ENCODE results near the gene MAP3K4.

DNA sequence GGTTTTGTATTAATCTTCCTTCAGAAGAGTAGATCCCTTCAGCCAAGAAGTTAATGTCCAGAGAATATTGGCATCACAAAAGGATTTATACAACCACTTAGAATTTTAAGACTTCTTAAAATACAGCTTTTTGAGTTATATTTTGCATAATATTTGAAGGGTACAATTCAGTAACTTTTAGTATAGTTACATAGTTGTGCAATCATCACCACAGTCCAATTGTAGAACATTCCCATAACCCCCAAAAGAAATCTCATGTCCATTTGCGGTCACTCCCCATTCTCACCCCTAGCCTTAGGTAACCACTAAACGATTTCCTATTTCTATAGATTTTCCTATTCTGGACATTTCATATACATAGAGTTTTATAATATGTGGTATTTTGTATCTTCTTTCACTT is 126.4 kb downstream of the MAP3K4 start:
- TF ChIP-seq PATZ1 (CRISPR knock-in tag; IDR thresholded peaks at IDR 0.05; ENCODE audit: borderline replicate concordance) (no peak), ZNF8 (CRISPR knock-in tag; IDR thresholded peaks at IDR 0.05) (no peak), CREB5 (CRISPR knock-in tag; IDR thresholded peaks at IDR 0.05; ENCODE audit: low read depth) (no peak), POU6F1 (CRISPR knock-in tag; IDR thresholded peaks at IDR 0.05; ENCODE audit: borderline replicate concordance, low read depth) (no peak), CSDC2 (CRISPR knock-in tag; IDR thresholded peaks at IDR 0.05) (no peak), ZFP3 (CRISPR knock-in tag; IDR thresholded peaks at IDR 0.05) (no peak), TOX (CRISPR knock-in tag; IDR thresholded peaks at IDR 0.05; ENCODE audit: borderline replicate concordance) (no peak), CSRNP3 (CRISPR knock-in tag; IDR thresholded peaks at IDR 0.05) (no peak), ZNF70 (CRISPR knock-in tag; IDR thresholded peaks at IDR 0.05) (no peak), ZNF565 (CRISPR knock-in tag; conservative IDR thresholded peaks at IDR 0.05; ENCODE audit: low read depth) (no peak), ZFP30 (CRISPR knock-in tag; IDR thresholded peaks at IDR 0.05) (no peak), ZC3H10 (CRISPR knock-in tag; IDR thresholded peaks at IDR 0.05) (no peak)
- TF ChIP-seq, protein P1, sequence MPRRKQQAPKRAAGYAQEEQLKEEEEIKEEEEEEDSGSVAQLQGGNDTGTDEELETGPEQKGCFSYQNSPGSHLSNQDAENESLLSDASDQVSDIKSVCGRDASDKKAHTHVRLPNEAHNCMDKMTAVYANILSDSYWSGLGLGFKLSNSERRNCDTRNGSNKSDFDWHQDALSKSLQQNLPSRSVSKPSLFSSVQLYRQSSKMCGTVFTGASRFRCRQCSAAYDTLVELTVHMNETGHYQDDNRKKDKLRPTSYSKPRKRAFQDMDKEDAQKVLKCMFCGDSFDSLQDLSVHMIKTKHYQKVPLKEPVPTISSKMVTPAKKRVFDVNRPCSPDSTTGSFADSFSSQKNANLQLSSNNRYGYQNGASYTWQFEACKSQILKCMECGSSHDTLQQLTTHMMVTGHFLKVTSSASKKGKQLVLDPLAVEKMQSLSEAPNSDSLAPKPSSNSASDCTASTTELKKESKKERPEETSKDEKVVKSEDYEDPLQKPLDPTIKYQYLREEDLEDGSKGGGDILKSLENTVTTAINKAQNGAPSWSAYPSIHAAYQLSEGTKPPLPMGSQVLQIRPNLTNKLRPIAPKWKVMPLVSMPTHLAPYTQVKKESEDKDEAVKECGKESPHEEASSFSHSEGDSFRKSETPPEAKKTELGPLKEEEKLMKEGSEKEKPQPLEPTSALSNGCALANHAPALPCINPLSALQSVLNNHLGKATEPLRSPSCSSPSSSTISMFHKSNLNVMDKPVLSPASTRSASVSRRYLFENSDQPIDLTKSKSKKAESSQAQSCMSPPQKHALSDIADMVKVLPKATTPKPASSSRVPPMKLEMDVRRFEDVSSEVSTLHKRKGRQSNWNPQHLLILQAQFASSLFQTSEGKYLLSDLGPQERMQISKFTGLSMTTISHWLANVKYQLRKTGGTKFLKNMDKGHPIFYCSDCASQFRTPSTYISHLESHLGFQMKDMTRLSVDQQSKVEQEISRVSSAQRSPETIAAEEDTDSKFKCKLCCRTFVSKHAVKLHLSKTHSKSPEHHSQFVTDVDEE (CRISPR knock-in tag; IDR thresholded peaks at IDR 0.05): no peak
